Measurements from ENCODE around the gene COLEC12.
A peak's percentile ranks its signal among the peaks of the same experiment; 100 is the strongest.

COLEC12 gene

GRCh38 chr18:470661-471501 is 29.6 kb downstream of the COLEC12 start:
- H3K27me3 ChIP-seq (ENCODE audit: insufficient read depth, low read length, poor library complexity, severe bottlenecking): no peaks in the 10 kb centered on the region

DNA sequence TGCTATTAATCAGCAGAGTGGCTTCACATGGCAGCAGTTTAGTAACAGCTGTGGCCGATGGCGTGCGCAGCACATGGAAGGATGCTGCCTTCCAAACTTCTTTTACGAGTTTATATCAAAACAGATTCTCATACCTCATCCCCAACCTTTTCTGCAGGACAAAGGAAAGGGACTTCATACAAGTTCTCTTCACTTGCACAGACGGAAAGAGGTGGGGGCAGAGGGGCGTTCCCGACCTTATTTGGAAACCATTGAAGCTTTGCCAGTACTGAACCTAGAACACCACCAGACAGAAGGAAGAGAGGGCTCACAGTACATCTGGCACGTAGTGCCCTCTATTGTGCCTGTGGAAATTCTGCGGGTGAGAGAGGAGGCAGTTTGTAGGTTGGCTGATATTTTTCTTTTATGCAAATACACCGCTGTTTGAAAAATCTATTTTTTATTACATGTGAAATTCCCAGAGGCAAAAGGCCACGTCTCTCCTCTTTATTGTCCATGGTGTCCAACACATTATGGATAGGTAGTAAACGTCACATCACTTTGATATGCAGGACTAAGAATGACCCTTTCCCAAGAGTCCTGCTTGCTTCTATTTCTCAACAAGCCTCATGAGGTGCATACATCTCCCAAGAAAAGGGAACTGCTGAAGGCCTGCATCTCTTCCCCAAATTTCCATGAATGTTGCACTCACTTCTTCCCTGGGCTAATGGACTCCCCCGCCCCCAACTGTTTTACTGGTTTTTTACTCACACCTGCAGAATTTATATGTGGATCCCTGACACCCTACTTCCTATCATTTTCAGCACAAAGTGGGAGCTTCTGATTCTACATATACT is 31.3 kb downstream of the COLEC12 start:
- Histone ChIP-seq H3K9ac (ENCODE audit: low read depth, low read length, poor library complexity, severe bottlenecking) (no peak overlapping the region), H3K4me2 (ENCODE audit: low read depth, low read length, poor library complexity, severe bottlenecking) (no peak overlapping the region), H3K27me3 (ENCODE audit: insufficient read depth, low read length, poor library complexity, severe bottlenecking) (no peaks in the 10 kb centered on the region), H3K4me1 (ENCODE audit: insufficient read depth, low read length, poor library complexity, severe bottlenecking) (no peaks in the 10 kb centered on the region), H4K20me1 (ENCODE audit: insufficient read depth, low read length, poor library complexity, severe bottlenecking) (no peaks in the 10 kb centered on the region), H3K9me3 (ENCODE audit: insufficient read depth, low read depth, low read length) (no peaks in the 10 kb centered on the region; the same call in 1 of the 2 replicates), H3F3A (ENCODE audit: low read depth) (no peaks in the 10 kb centered on the region), H2AFZ (ENCODE audit: low read length) (no peak overlapping the region), H3K36me3 (ENCODE audit: insufficient read depth, low read length) (no peaks in the 10 kb centered on the region), H3K9me2 (replicated peaks; ENCODE audit: low read depth, low read length) (no peaks in the 10 kb centered on the region), H3K4me3 (ENCODE audit: low read length, poor library complexity, severe bottlenecking) (no peak overlapping the region), H3K79me2 (ENCODE audit: insufficient read depth, low read length) (no peaks in the 10 kb centered on the region)
- TF ChIP-seq, protein P1, sequence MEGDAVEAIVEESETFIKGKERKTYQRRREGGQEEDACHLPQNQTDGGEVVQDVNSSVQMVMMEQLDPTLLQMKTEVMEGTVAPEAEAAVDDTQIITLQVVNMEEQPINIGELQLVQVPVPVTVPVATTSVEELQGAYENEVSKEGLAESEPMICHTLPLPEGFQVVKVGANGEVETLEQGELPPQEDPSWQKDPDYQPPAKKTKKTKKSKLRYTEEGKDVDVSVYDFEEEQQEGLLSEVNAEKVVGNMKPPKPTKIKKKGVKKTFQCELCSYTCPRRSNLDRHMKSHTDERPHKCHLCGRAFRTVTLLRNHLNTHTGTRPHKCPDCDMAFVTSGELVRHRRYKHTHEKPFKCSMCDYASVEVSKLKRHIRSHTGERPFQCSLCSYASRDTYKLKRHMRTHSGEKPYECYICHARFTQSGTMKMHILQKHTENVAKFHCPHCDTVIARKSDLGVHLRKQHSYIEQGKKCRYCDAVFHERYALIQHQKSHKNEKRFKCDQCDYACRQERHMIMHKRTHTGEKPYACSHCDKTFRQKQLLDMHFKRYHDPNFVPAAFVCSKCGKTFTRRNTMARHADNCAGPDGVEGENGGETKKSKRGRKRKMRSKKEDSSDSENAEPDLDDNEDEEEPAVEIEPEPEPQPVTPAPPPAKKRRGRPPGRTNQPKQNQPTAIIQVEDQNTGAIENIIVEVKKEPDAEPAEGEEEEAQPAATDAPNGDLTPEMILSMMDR (conservative IDR thresholded peaks at IDR 0.05; ENCODE audit: low read length): peak; percentile 24; the same call in 1 of the 2 replicates
- no peak for TF ChIP-seq EZH2phosphoT487 (IDR thresholded peaks at IDR 0.05; ENCODE audit: borderline replicate concordance)

More at GRCh38 chr18:470661-471501, 29.6 kb downstream of the COLEC12 start:
- Histone ChIP-seq H3K4me3 (ENCODE audit: low read length, poor library complexity, severe bottlenecking) (no peak overlapping the region), H3K4me1 (ENCODE audit: insufficient read depth, low read length, poor library complexity, severe bottlenecking) (no peaks in the 10 kb centered on the region), H3K79me2 (ENCODE audit: insufficient read depth, low read length) (no peaks in the 10 kb centered on the region), H3K36me3 (ENCODE audit: insufficient read depth, low read length) (no peaks in the 10 kb centered on the region), H3K9me2 (replicated peaks; ENCODE audit: low read depth, low read length) (no peaks in the 10 kb centered on the region), H2AFZ (ENCODE audit: low read length) (no peak overlapping the region), H3F3A (ENCODE audit: low read depth) (no peaks in the 10 kb centered on the region), H3K9ac (ENCODE audit: low read depth, low read length, poor library complexity, severe bottlenecking) (no peak overlapping the region), H3K4me2 (ENCODE audit: low read depth, low read length, poor library complexity, severe bottlenecking) (no peak overlapping the region), H3K9me3 (ENCODE audit: insufficient read depth, low read depth, low read length) (no peaks in the 10 kb centered on the region; the same call in 1 of the 2 replicates), H4K20me1 (ENCODE audit: insufficient read depth, low read length, poor library complexity, severe bottlenecking) (no peaks in the 10 kb centered on the region)
- no peak for TF ChIP-seq EZH2phosphoT487 (IDR thresholded peaks at IDR 0.05; ENCODE audit: borderline replicate concordance)
- TF ChIP-seq, protein P1 (conservative IDR thresholded peaks at IDR 0.05; ENCODE audit: low read length): no peak

- Histone ChIP-seq H3K4me2 (ENCODE audit: low read depth, low read length, poor library complexity, severe bottlenecking) (no peak overlapping the region), H2AFZ (ENCODE audit: low read length) (no peak overlapping the region), H3K9me3 (ENCODE audit: insufficient read depth, low read depth, low read length) (peaks cover 3% of the 10 kb centered on the region; the same call in 1 of the 2 replicates), H3K9me2 (replicated peaks; ENCODE audit: low read depth, low read length) (no peaks in the 10 kb centered on the region), H4K20me1 (ENCODE audit: insufficient read depth, low read length, poor library complexity, severe bottlenecking) (no peaks in the 10 kb centered on the region), H3K27me3 (ENCODE audit: insufficient read depth, low read length, poor library complexity, severe bottlenecking) (no peaks in the 10 kb centered on the region), H3K36me3 (ENCODE audit: insufficient read depth, low read length) (no peaks in the 10 kb centered on the region), H3K4me3 (ENCODE audit: low read length, poor library complexity, severe bottlenecking) (no peak overlapping the region), H3K79me2 (ENCODE audit: insufficient read depth, low read length) (no peaks in the 10 kb centered on the region), H3F3A (ENCODE audit: low read depth) (no peaks in the 10 kb centered on the region), H3K4me1 (ENCODE audit: insufficient read depth, low read length, poor library complexity, severe bottlenecking) (no peaks in the 10 kb centered on the region), H3K9ac (ENCODE audit: low read depth, low read length, poor library complexity, severe bottlenecking) (no peak overlapping the region)
- TF ChIP-seq, protein P1 (conservative IDR thresholded peaks at IDR 0.05; ENCODE audit: low read length): no peak
- TF ChIP-seq EZH2phosphoT487 (IDR thresholded peaks at IDR 0.05; ENCODE audit: borderline replicate concordance): no peak
Observed at GRCh38 chr18:463827-464541, 36.5 kb downstream of the COLEC12 start.
